Iris pigment epithelial cell (primary cell): ENCODE data around the gene C22orf15.

ENCODE experiments used
- DNase-seq: peaks from one replicate; pipeline ENCODE4 v3.0.0-alpha.2; 2011; ENCODE audit warnings: low read depth

Gene C22orf15

GRCh38 chr22:23789121-23789520, 26.3 kb downstream of the C22orf15 start:
- no peak for DNase-seq

GRCh38 chr22:23789638-23790037, 26.8 kb downstream of the C22orf15 start:
- no peak for DNase-seq

- peak; percentile 78 for DNase-seq
Observed at GRCh38 chr22:23790819-23791737, 28.3 kb downstream of the C22orf15 start.

- DNase-seq, result no peak
Observed at GRCh38 chr22:23791738-23792645, 29.2 kb downstream of the C22orf15 start.

- DNase-seq, result no peak
Observed at GRCh38 chr22:23793326-23793725, 30.5 kb downstream of the C22orf15 start.

- DNase-seq, result no peak
Observed at GRCh38 chr22:23796461-23796860, 33.7 kb downstream of the C22orf15 start.

- DNase-seq, result no peak
Observed at GRCh38 chr22:23800297-23801237, 37.8 kb downstream of the C22orf15 start.

- DNase-seq, result no peak
Observed at GRCh38 chr22:23801238-23801821, 38.5 kb downstream of the C22orf15 start.

- no peak for DNase-seq
Observed at GRCh38 chr22:23801886-23802377, 39.1 kb downstream of the C22orf15 start.

- no peak for DNase-seq
Observed at GRCh38 chr22:23803001-23803819, 40.4 kb downstream of the C22orf15 start.

- DNase-seq, result peak; percentile 91
Observed at GRCh38 chr22:23804781-23805291, 42.0 kb downstream of the C22orf15 start.

- no peak for DNase-seq
Observed at GRCh38 chr22:23806837-23807236, 44.0 kb downstream of the C22orf15 start.

GRCh38 chr22:23812378-23812777, 49.6 kb downstream of the C22orf15 start:
- DNase-seq, result no peak
